ENCODE data around the gene RIC8B.

RIC8B gene

GRCh38 chr12:106814714-106815113 is 40.2 kb downstream of the RIC8B start:
- H3K4me3 Mint-ChIP-seq, result no peak overlapping the region
- no peaks in the 10 kb centered on the region for H3K4me1 Mint-ChIP-seq (ENCODE audit: low read depth)
- H3K36me3 Mint-ChIP-seq (ENCODE audit: low read depth), result peaks cover 24% of the 10 kb centered on the region
- H3K27ac Mint-ChIP-seq, result no peak overlapping the region
- no peaks in the 10 kb centered on the region for H3K27me3 Mint-ChIP-seq
- H3K9me3 Mint-ChIP-seq, result no peaks in the 10 kb centered on the region

- Mint-ChIP-seq H3K36me3 (ENCODE audit: low read depth) (peaks cover 28% of the 10 kb centered on the region), H3K27me3 (no peaks in the 10 kb centered on the region), H3K4me1 (ENCODE audit: low read depth) (no peaks in the 10 kb centered on the region), H3K4me3 (no peak overlapping the region), H3K9me3 (no peaks in the 10 kb centered on the region), H3K27ac (no peak overlapping the region)
These were observed 41.3 kb downstream of the RIC8B start for GRCh38 chr12:106815741-106816140.

GRCh38 chr12:106816231-106816630 is 41.7 kb downstream of the RIC8B start:
- Mint-ChIP-seq H3K27me3 (no peaks in the 10 kb centered on the region), H3K9me3 (no peaks in the 10 kb centered on the region), H3K4me3 (no peak overlapping the region), H3K36me3 (ENCODE audit: low read depth) (peaks cover 32% of the 10 kb centered on the region), H3K27ac (no peak overlapping the region), H3K4me1 (ENCODE audit: low read depth) (no peaks in the 10 kb centered on the region)

DNA sequence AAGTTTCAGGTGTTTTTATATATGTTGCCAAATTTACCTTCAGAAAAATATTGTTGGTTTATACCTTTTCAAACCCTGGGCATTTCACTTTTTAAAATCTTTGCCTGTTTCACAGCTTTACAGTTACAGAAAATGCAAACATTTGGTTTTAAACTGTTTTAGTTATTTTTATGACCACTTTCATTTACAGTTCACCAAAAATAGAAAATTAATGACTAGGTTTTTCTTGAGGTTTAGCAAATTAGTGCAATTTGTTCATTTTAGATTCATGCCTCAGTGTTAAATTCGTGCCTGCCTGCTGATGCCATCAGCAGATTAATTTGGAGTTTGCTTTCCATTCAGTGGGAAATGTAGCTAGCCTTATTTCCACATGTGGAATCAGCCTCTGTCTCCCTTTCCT is 45.5 kb downstream of the RIC8B start:
- H3K4me1 Mint-ChIP-seq (ENCODE audit: low read depth), result no peaks in the 10 kb centered on the region
- peaks cover 36% of the 10 kb centered on the region for H3K36me3 Mint-ChIP-seq (ENCODE audit: low read depth)
- H3K4me3 Mint-ChIP-seq, result no peak overlapping the region
- no peak overlapping the region for H3K27ac Mint-ChIP-seq
- no peaks in the 10 kb centered on the region for H3K27me3 Mint-ChIP-seq
- no peaks in the 10 kb centered on the region for H3K9me3 Mint-ChIP-seq

DNA sequence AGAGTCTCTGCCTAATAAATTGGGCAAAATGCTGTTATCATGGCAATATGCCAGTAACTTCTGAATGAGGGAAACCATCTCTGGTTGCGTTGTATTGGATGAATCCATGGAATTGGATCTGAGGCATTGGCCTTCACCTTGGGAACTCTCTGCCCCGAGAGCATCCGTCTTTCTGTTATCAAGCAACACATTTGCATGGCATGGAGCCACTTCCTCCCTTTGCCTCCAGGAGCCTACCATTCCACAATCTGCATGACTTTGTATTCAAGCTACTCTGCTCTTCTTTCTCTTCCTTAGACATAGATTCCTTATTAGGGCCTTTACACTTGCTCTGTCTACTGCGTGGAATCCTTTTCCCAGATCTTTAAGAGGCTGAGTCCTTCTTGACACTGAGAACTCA is 57.2 kb downstream of the RIC8B start:
- Mint-ChIP-seq H3K36me3 (ENCODE audit: low read depth) (peaks cover 16% of the 10 kb centered on the region), H3K27me3 (no peaks in the 10 kb centered on the region), H3K9me3 (no peaks in the 10 kb centered on the region), H3K4me3 (no peak overlapping the region), H3K27ac (no peak overlapping the region), H3K4me1 (ENCODE audit: low read depth) (no peaks in the 10 kb centered on the region)

DNA sequence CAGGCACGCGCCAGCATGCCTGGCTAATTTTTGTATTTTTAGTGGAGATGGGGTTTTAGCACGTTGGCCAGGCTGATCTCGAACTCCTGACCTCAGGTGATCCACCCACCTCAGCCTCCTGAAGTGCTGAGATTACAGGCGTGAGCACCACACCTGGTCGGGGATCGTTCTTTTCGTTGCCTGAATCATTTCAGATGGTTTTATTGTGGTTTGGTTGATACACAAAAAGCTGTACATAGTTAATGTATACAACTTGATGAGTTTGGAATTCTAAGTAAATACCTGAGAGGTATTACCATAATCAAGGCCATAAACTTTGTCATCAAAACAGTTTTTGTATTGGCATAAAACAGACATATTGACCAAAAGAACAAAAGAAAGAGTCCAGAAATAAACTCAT is 63.3 kb downstream of the RIC8B start:
- Mint-ChIP-seq H3K9me3 (no peaks in the 10 kb centered on the region), H3K27ac (no peak overlapping the region), H3K4me3 (no peak overlapping the region), H3K36me3 (ENCODE audit: low read depth) (peaks cover 20% of the 10 kb centered on the region), H3K4me1 (ENCODE audit: low read depth) (peaks cover 15% of the 10 kb centered on the region), H3K27me3 (no peaks in the 10 kb centered on the region)

- H3K27ac Mint-ChIP-seq, result no peak overlapping the region
- no peaks in the 10 kb centered on the region for H3K9me3 Mint-ChIP-seq
- peaks cover 26% of the 10 kb centered on the region for H3K36me3 Mint-ChIP-seq (ENCODE audit: low read depth)
- H3K27me3 Mint-ChIP-seq, result no peaks in the 10 kb centered on the region
- peaks cover 15% of the 10 kb centered on the region for H3K4me1 Mint-ChIP-seq (ENCODE audit: low read depth)
- H3K4me3 Mint-ChIP-seq, result no peak overlapping the region
These were observed 64.9 kb downstream of the RIC8B start for GRCh38 chr12:106839333-106839732.

DNA sequence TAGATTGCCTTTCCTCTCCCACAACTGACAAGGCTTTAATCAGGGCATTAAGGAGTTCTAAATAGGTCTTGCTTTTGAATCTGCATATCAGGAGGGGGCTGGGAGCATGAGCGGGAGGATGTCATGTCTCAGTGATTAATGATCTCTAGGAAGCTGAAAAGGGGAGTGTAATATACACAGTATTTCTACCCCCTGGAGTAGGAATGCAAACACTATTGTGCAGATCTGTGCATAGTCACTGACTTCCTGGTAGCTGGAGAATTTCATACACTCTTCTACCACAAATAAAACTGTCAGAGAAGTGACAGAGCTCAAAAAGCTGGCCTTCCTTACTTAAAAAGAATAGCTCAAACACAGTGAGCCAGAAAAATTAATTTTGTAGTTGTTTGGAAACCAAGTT is 65.8 kb downstream of the RIC8B start:
- Mint-ChIP-seq H3K4me1 (ENCODE audit: low read depth) (peaks cover 15% of the 10 kb centered on the region), H3K27me3 (no peaks in the 10 kb centered on the region), H3K4me3 (no peak overlapping the region), H3K9me3 (no peaks in the 10 kb centered on the region), H3K27ac (no peak overlapping the region), H3K36me3 (ENCODE audit: low read depth) (peaks cover 21% of the 10 kb centered on the region)

GRCh38 chr12:106841510-106842302 is 67.2 kb downstream of the RIC8B start:
- H3K9me3 Mint-ChIP-seq, result no peaks in the 10 kb centered on the region
- no peaks in the 10 kb centered on the region for H3K27me3 Mint-ChIP-seq
- H3K4me3 Mint-ChIP-seq, result no peak overlapping the region
- H3K4me1 Mint-ChIP-seq (ENCODE audit: low read depth), result peaks cover 15% of the 10 kb centered on the region
- peaks cover 12% of the 10 kb centered on the region for H3K36me3 Mint-ChIP-seq (ENCODE audit: low read depth)
- H3K27ac Mint-ChIP-seq, result no peak overlapping the region

- Mint-ChIP-seq H3K27ac (no peak overlapping the region), H3K4me1 (ENCODE audit: low read depth) (peaks cover 7% of the 10 kb centered on the region), H3K4me3 (no peak overlapping the region), H3K9me3 (no peaks in the 10 kb centered on the region), H3K27me3 (no peaks in the 10 kb centered on the region), H3K36me3 (ENCODE audit: low read depth) (peaks cover 18% of the 10 kb centered on the region)
These were observed 71.4 kb downstream of the RIC8B start for GRCh38 chr12:106845902-106846301.

DNA sequence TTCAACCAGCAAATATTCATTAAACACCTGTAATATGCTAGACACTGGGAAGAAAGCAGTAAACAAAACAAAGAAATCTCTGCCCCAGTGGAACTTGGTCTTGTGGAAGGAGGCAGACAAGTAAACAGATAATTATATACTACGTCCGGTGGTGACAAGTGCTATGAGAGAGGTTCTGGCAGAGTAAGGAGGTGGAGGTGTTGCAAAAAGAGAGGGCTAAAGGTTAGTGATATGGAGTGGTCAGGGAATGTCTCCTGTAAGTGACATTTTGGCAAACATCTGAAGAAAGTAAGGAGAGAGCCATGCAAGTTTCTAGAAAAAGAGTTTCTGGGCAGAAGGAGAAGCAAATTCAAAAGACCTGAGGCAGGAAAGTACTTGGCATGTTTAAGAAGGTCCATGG is 73.4 kb downstream of the RIC8B start:
- no peaks in the 10 kb centered on the region for H3K4me1 Mint-ChIP-seq (ENCODE audit: low read depth)
- no peak overlapping the region for H3K4me3 Mint-ChIP-seq
- H3K36me3 Mint-ChIP-seq (ENCODE audit: low read depth), result peaks cover 25% of the 10 kb centered on the region
- H3K27ac Mint-ChIP-seq, result no peak overlapping the region
- H3K9me3 Mint-ChIP-seq, result no peaks in the 10 kb centered on the region
- H3K27me3 Mint-ChIP-seq, result no peaks in the 10 kb centered on the region

DNA sequence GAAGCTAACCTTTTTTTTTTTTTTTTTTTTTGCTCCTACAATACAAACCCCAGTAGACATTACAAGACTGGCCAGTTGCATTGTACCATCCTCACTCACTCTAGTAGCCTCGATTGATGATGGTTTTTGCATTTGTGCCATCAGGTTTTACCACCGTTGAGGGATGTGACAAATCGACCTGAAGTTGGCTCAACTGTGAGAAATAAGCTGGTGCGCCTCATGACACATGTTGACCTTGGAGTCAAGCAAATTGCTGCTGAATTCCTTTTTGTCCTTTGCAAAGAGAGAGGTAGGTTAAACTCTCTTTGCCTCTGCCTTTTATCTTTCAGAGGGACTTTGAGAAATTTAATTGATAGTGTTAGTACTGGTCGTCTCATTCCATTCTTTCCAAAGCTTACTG is 76.8 kb downstream of the RIC8B start:
- Mint-ChIP-seq H3K4me3 (no peak overlapping the region), H3K36me3 (ENCODE audit: low read depth) (peaks cover 24% of the 10 kb centered on the region)

GRCh38 chr12:106854723-106855122 is 80.2 kb downstream of the RIC8B start:
- peaks cover 5% of the 10 kb centered on the region for H3K4me1 Mint-ChIP-seq (ENCODE audit: low read depth)
- H3K27me3 Mint-ChIP-seq, result no peaks in the 10 kb centered on the region
- peaks cover 22% of the 10 kb centered on the region for H3K36me3 Mint-ChIP-seq (ENCODE audit: low read depth)
- peak overlapping the region; percentile 42 for H3K4me3 Mint-ChIP-seq
- no peaks in the 10 kb centered on the region for H3K9me3 Mint-ChIP-seq
- no peak overlapping the region for H3K27ac Mint-ChIP-seq

More for the DNA sequence above, 76.8 kb downstream of the RIC8B start:
- Mint-ChIP-seq H3K9me3 (no peaks in the 10 kb centered on the region), H3K27me3 (no peaks in the 10 kb centered on the region), H3K4me1 (ENCODE audit: low read depth) (peaks cover 5% of the 10 kb centered on the region), H3K27ac (no peak overlapping the region)

DNA sequence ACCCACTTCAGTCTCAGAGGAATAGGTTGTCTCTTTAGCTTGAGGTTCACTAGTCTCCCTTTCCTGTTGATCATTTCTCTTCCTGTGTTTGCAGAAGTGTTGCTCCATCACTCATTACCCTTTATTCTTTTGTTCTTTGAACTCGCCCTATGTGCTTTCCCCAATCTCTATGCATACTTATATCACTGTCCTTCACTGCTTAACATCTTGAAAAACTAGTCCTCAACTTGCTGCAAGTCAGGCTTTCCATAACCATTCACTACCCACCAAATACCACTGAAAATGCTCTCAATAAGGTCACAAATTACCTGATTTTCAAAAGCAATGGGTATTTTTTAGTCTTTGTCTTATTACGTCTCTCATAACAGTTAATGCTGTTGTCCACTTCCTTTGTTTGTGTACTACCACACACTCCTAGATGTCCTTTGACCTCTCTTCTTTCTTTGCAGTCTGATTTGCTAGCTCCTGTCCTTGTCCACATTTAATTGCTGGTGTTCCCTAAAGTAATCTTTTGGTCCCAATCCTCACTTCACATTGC is 80.8 kb downstream of the RIC8B start:
- H3K36me3 Mint-ChIP-seq (ENCODE audit: low read depth), result peaks cover 22% of the 10 kb centered on the region

GRCh38 chr12:106861984-106862916 is 87.8 kb downstream of the RIC8B start:
- Mint-ChIP-seq H3K4me1 (ENCODE audit: low read depth) (no peaks in the 10 kb centered on the region), H3K36me3 (ENCODE audit: low read depth) (peaks cover 37% of the 10 kb centered on the region), H3K27ac (no peak overlapping the region), H3K4me3 (no peak overlapping the region), H3K27me3 (no peaks in the 10 kb centered on the region), H3K9me3 (no peaks in the 10 kb centered on the region)

More for the DNA sequence above, 80.8 kb downstream of the RIC8B start:
- Mint-ChIP-seq H3K27ac (no peak overlapping the region), H3K4me1 (ENCODE audit: low read depth) (peaks cover 5% of the 10 kb centered on the region), H3K9me3 (no peaks in the 10 kb centered on the region), H3K4me3 (no peak overlapping the region), H3K27me3 (no peaks in the 10 kb centered on the region)

All from stimulated activated naive CD8-positive, alpha-beta T cell treated with anti-CD3 and anti-CD28 coated beads, Interleukin-15, Interleukin-2, amounts not matched to agents 100 ng/mL and 50 ng/mL, for 24 hours (primary cell).